Measurements from ENCODE around the gene DCHS2.

DCHS2 gene

DNA sequence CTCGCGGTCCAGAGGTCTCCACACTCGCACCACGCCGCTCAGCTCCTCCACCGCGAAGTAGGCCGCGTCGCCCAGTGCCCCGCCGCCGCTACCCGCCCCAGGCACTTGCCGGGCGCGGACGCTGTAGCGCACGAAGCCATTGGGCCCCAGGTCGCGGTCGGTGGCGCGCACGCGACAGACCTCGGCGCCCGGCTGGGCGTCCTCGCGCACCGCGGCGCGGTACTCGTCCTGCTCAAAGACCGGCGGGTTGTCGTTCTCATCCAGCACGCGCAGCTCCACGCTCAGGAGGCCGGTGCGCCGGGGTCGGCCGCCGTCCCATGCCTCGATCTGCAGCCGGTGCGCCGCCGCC is 1.4 kb downstream of the DCHS2 start:
- no peaks in the 10 kb centered on the region for H3K36me3 ChIP-seq (ENCODE audit: control insufficient read depth, insufficient read depth, low read length)
- H3K9ac ChIP-seq (ENCODE audit: low read length), result no peak overlapping the region
- H3K9me3 ChIP-seq (ENCODE audit: control insufficient read depth, insufficient read depth, low read depth, low read length), result no peaks in the 10 kb centered on the region
- peak overlapping the region; percentile 59 for H3K4me3 ChIP-seq (ENCODE audit: low read depth, low read length)
- H3K27ac ChIP-seq (ENCODE audit: low read depth, low read length), result no peak overlapping the region
- H3K27me3 ChIP-seq (ENCODE audit: control insufficient read depth, insufficient read depth, low read length), result peaks cover 93% of the 10 kb centered on the region
- H3K4me1 ChIP-seq (ENCODE audit: control insufficient read depth, insufficient read depth, low read length), result no peaks in the 10 kb centered on the region

DNA sequence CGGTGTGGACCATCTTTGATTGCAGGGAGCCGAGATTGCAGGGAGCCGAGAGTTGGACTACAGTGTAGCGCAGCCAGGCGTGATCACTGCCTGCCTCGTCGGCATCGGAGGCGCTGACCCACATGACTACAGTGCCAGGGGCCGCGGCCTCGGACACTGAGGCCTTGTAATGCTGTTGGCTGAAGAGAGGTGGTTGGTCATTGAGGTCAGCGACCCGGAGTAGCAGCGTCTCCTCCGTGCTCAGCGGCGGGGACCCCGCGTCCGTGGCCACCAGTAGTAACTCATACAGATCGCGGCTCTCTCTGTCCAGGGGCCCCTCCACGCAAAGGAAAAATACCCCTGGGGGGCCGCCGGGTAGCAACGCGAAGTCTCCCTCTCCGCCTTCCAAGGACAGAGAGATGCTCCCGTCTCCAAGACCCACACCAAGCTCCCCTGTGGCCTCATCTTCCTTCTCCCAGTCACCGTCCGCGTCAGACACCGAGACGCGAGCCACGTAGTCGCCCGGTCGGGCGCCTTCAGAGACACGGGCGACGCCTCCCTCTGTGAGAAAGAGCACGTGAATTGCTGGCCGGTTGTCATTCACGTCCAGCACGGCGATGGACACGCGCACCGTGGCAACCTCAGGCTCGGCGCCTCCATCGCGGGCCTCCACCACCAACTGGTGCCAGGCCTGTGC is 1.9 kb downstream of the DCHS2 start:
- Histone ChIP-seq H3K27ac (ENCODE audit: low read depth, low read length) (no peak overlapping the region), H3K27me3 (ENCODE audit: control insufficient read depth, insufficient read depth, low read length) (peaks cover 94% of the 10 kb centered on the region), H3K36me3 (ENCODE audit: control insufficient read depth, insufficient read depth, low read length) (no peaks in the 10 kb centered on the region), H3K9ac (ENCODE audit: low read length) (no peak overlapping the region), H3K4me3 (ENCODE audit: low read depth, low read length) (peak overlapping the region; percentile 59), H3K9me3 (ENCODE audit: control insufficient read depth, insufficient read depth, low read depth, low read length) (no peaks in the 10 kb centered on the region), H3K4me1 (ENCODE audit: control insufficient read depth, insufficient read depth, low read length) (no peaks in the 10 kb centered on the region)

DNA sequence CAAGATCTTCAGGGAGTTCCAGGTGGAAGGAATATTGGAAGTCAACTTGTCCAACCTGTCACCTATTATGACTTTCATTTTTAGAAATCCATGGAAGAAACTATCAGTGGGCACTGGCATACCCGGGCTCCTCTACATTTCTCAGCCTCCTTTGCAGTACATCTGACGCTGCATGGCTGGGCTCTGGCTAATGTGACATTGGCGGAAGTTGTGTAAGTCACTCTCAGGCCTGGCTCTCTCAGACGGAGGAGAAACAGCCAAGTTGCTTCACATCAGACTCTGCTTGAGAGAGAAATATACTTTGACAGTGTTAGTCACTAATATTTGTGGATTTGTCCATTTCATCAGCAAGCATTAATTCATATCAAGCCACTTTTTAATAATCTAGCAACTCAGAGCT is 4.5 kb downstream of the DCHS2 start:
- Histone ChIP-seq H3K27ac (ENCODE audit: low read depth, low read length) (no peak overlapping the region), H3K27me3 (ENCODE audit: control insufficient read depth, insufficient read depth, low read length) (peaks cover 78% of the 10 kb centered on the region), H3K9me3 (ENCODE audit: control insufficient read depth, insufficient read depth, low read depth, low read length) (no peaks in the 10 kb centered on the region), H3K9ac (ENCODE audit: low read length) (no peak overlapping the region), H3K4me1 (ENCODE audit: control insufficient read depth, insufficient read depth, low read length) (no peaks in the 10 kb centered on the region), H3K4me3 (ENCODE audit: low read depth, low read length) (no peak overlapping the region), H3K36me3 (ENCODE audit: control insufficient read depth, insufficient read depth, low read length) (no peaks in the 10 kb centered on the region)

DNA sequence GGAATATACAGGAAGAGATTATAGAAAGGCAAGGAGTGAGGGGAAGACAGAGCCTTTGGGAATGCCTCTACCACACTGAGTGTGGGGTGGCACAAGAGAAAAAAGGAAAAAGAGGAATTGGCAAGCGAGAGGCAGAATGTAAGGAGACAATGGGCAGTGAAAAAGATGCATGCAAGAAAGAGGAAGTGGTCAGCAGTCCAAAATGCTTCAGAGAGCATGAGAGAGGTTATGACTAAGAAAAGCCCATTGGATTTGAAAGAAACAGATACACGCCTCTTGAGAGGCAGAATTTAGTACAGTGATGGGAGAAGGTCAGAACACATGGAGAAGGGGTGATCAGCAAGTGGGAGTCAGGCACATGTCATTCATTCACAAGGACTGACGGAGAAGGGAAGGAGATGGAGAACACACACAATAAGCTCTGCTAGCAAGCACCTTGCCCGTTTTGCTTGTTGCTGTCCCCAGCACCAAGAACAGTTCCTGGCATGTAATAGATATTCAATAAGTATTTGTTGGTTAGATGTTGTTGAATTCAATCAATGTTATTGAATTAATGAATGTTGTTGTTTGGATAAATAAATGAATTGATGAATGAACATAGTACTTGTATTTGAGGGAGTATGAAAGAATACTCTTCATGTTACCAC is 6.3 kb downstream of the DCHS2 start:
- Histone ChIP-seq H3K4me1 (ENCODE audit: control insufficient read depth, insufficient read depth, low read length) (no peaks in the 10 kb centered on the region), H3K27ac (ENCODE audit: low read depth, low read length) (no peak overlapping the region), H3K9ac (ENCODE audit: low read length) (no peak overlapping the region), H3K27me3 (ENCODE audit: control insufficient read depth, insufficient read depth, low read length) (peaks cover 59% of the 10 kb centered on the region), H3K36me3 (ENCODE audit: control insufficient read depth, insufficient read depth, low read length) (no peaks in the 10 kb centered on the region), H3K9me3 (ENCODE audit: control insufficient read depth, insufficient read depth, low read depth, low read length) (no peaks in the 10 kb centered on the region), H3K4me3 (ENCODE audit: low read depth, low read length) (no peak overlapping the region)

DNA sequence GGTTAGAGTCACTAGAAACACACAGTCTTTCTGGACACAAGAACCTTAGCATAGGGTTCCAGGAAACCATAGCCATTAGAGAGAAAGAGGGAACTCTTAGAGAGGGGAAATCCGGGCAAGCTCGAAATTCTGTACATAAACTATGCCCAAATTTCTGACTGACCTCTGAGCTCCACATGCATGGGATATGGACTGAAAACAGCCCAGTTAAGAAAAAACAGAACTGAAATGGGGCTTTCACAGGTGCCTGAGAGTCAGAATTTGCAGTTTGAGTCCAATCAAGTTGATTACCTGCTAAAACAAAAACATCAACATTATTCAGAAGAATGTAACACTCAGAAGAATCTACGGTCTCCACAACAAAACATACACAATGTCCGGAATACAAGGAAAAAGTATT is 13.1 kb downstream of the DCHS2 start:
- Histone ChIP-seq H3K9me3 (ENCODE audit: control insufficient read depth, insufficient read depth, low read depth, low read length) (no peaks in the 10 kb centered on the region), H3K4me1 (ENCODE audit: control insufficient read depth, insufficient read depth, low read length) (no peaks in the 10 kb centered on the region), H3K27ac (ENCODE audit: low read depth, low read length) (no peak overlapping the region), H3K27me3 (ENCODE audit: control insufficient read depth, insufficient read depth, low read length) (peaks cover under 1% of the 10 kb centered on the region; the same call in 1 of the 2 replicates), H3K36me3 (ENCODE audit: control insufficient read depth, insufficient read depth, low read length) (no peaks in the 10 kb centered on the region), H3K9ac (ENCODE audit: low read length) (no peak overlapping the region), H3K4me3 (ENCODE audit: low read depth, low read length) (no peak overlapping the region)

DNA sequence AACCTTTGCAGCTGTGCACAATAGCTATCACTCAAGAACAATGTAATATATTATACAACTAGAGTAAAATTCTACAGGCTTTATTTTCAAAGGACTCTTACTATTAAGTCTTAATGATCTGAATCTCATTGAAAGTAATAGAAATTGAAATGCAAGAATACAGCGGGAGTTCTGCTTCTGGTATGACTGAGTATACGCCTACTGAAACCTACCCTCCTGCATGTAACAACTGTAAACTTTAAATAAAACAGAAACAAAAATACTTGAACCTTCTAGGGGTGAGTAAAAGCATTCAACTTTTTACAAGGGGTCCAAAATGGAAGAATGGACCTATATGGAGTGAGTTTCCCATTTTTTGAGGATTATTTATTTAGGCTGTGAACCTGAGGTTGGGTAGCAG is 13.5 kb downstream of the DCHS2 start:
- no peaks in the 10 kb centered on the region for H3K4me1 ChIP-seq (ENCODE audit: control insufficient read depth, insufficient read depth, low read length)
- no peak overlapping the region for H3K27ac ChIP-seq (ENCODE audit: low read depth, low read length)
- no peaks in the 10 kb centered on the region for H3K9me3 ChIP-seq (ENCODE audit: control insufficient read depth, insufficient read depth, low read depth, low read length)
- no peaks in the 10 kb centered on the region for H3K27me3 ChIP-seq (ENCODE audit: control insufficient read depth, insufficient read depth, low read length)
- no peaks in the 10 kb centered on the region for H3K36me3 ChIP-seq (ENCODE audit: control insufficient read depth, insufficient read depth, low read length)
- H3K9ac ChIP-seq (ENCODE audit: low read length), result no peak overlapping the region
- H3K4me3 ChIP-seq (ENCODE audit: low read depth, low read length), result no peak overlapping the region

DNA sequence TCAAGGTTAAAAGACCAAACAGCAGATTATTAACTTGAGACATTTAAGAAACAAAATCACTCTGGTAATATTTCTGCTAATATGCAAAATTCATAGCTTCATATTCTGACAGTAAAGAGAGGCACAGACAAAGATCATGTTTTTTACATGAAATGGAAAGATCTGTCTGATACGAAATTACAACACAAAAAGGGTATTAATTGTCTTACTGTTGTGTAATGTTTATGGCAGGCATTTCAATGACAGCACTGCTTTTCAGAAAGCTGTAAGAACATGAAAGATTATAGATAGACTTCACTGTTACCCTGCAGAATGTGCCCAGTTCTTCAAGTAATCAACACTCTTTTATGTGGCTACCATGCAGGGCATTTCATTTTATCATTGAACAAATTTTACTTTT is 15.4 kb downstream of the DCHS2 start:
- no peaks in the 10 kb centered on the region for H3K9me3 ChIP-seq (ENCODE audit: control insufficient read depth, insufficient read depth, low read depth, low read length)

DNA sequence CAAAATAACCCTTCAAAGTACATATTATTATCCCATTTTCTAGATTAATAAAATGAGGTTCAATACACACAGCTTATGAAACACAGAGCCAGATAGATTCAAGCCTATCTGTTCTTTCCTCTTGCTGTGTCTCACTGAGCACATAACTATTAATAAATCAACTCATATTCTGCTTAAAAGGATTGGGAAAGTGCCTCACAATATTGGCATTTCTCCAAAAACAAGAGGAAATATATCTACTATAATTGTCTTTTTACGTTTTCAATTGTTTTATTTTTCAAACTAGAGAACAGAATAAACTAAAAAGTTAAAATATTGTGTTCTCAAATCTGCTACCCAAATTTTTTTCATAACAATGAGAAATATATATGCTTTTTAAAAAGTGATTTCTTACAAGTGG is 15.8 kb downstream of the DCHS2 start:
- no peaks in the 10 kb centered on the region for H3K36me3 ChIP-seq (ENCODE audit: control insufficient read depth, insufficient read depth, low read length)
- no peaks in the 10 kb centered on the region for H3K4me1 ChIP-seq (ENCODE audit: control insufficient read depth, insufficient read depth, low read length)
- no peak overlapping the region for H3K4me3 ChIP-seq (ENCODE audit: low read depth, low read length)
- H3K9ac ChIP-seq (ENCODE audit: low read length), result no peak overlapping the region
- H3K27me3 ChIP-seq (ENCODE audit: control insufficient read depth, insufficient read depth, low read length), result no peaks in the 10 kb centered on the region
- no peak overlapping the region for H3K27ac ChIP-seq (ENCODE audit: low read depth, low read length)
- no peaks in the 10 kb centered on the region for H3K9me3 ChIP-seq (ENCODE audit: control insufficient read depth, insufficient read depth, low read depth, low read length)

More for the DNA sequence above, 15.4 kb downstream of the DCHS2 start:
- H3K4me1 ChIP-seq (ENCODE audit: control insufficient read depth, insufficient read depth, low read length), result no peaks in the 10 kb centered on the region
- no peak overlapping the region for H3K4me3 ChIP-seq (ENCODE audit: low read depth, low read length)
- no peaks in the 10 kb centered on the region for H3K27me3 ChIP-seq (ENCODE audit: control insufficient read depth, insufficient read depth, low read length)
- no peak overlapping the region for H3K9ac ChIP-seq (ENCODE audit: low read length)
- H3K36me3 ChIP-seq (ENCODE audit: control insufficient read depth, insufficient read depth, low read length), result no peaks in the 10 kb centered on the region
- H3K27ac ChIP-seq (ENCODE audit: low read depth, low read length), result no peak overlapping the region

DNA sequence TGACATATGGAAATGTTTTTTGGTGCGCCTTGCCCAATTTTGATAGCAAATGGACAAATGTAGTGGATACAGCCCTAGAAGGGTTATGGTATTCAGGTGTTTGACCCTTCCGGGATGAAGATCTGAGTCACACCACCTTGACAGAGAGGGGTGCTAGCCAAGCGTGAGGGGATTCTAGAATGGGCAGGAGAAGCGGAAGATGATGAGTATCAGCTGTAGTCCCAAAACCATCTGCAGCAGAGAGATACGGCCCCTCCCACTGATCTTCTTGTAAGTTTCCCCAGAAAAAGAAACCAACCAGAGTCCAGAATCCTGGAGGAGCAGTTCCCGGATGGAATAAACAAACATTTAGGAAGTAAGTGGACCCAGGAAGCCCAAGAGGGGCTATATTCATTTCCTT is 18.1 kb downstream of the DCHS2 start:
- Histone ChIP-seq H3K27me3 (ENCODE audit: control insufficient read depth, insufficient read depth, low read length) (no peaks in the 10 kb centered on the region), H3K9ac (ENCODE audit: low read length) (no peak overlapping the region), H3K36me3 (ENCODE audit: control insufficient read depth, insufficient read depth, low read length) (no peaks in the 10 kb centered on the region), H3K4me3 (ENCODE audit: low read depth, low read length) (no peak overlapping the region), H3K4me1 (ENCODE audit: control insufficient read depth, insufficient read depth, low read length) (no peaks in the 10 kb centered on the region), H3K9me3 (ENCODE audit: control insufficient read depth, insufficient read depth, low read depth, low read length) (no peaks in the 10 kb centered on the region), H3K27ac (ENCODE audit: low read depth, low read length) (no peak overlapping the region)

DNA sequence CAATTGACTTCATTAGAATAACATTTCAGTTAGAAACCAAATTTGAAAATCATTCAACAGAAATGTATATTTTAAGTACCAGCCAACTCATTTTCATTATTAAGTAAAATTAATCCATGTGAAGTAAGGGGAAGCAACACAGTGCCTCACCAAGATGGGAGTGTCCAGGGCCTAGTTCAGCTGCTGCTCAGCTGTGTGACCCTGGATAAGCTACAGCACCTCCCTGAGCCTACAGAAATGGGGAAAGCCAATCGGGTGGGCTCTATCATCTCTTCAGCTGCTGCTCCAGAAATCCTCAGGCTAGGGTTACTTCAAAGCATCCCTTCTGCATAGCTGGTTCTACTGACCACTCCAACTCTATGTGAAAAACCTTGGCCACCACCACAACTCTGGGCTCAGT is 18.7 kb downstream of the DCHS2 start:
- Histone ChIP-seq H3K4me3 (ENCODE audit: low read depth, low read length) (no peak overlapping the region), H3K9ac (ENCODE audit: low read length) (no peak overlapping the region), H3K27ac (ENCODE audit: low read depth, low read length) (no peak overlapping the region), H3K9me3 (ENCODE audit: control insufficient read depth, insufficient read depth, low read depth, low read length) (no peaks in the 10 kb centered on the region), H3K4me1 (ENCODE audit: control insufficient read depth, insufficient read depth, low read length) (no peaks in the 10 kb centered on the region), H3K36me3 (ENCODE audit: control insufficient read depth, insufficient read depth, low read length) (no peaks in the 10 kb centered on the region), H3K27me3 (ENCODE audit: control insufficient read depth, insufficient read depth, low read length) (no peaks in the 10 kb centered on the region)

DNA sequence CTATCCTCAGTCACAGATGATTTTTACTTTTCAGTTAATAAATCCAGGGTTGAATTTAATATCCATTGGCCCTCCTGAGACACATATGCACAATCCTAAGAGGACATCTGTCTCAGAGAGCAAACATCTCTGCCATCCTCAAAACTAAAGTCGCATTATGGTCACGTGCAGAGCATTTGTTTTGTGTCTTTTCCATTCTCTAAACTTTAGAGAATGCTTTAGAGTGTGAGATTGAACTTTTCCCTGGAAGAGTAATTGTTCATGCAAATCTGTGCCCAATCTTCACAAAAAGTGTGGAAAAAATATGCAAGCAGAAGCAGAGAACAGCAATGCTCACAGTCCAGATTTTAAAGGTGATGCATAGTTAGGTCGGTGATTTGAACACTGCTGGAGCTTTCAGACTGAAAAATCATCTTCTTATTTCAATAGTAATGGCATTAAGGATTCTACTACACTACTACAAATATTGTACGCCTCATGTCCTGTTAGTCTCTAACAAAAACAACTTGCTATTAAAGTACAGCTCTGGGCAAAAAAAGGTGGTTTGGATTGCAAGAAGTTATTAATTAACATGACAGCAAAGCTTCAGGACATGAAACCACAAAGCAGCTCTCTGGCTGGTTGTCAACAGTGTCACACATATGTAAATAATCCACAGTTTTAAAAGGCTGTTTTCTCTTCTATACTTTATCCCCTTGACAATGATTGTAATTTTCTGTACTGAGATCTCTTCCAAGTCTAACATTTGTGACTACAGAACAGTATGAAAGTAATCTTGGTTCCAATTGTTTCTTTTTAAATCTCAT is 19.9 kb downstream of the DCHS2 start:
- Histone ChIP-seq H3K4me3 (ENCODE audit: low read depth, low read length) (no peak overlapping the region), H3K9me3 (ENCODE audit: control insufficient read depth, insufficient read depth, low read depth, low read length) (no peaks in the 10 kb centered on the region), H3K27ac (ENCODE audit: low read depth, low read length) (no peak overlapping the region), H3K9ac (ENCODE audit: low read length) (no peak overlapping the region), H3K4me1 (ENCODE audit: control insufficient read depth, insufficient read depth, low read length) (no peaks in the 10 kb centered on the region), H3K27me3 (ENCODE audit: control insufficient read depth, insufficient read depth, low read length) (no peaks in the 10 kb centered on the region), H3K36me3 (ENCODE audit: control insufficient read depth, insufficient read depth, low read length) (no peaks in the 10 kb centered on the region)
